ENCODE data around the gene PIH1D1.
"Not testable (repeated sequence)": the region's sequence is repeated elsewhere in the genome, so short reads cannot be mapped to it uniquely, and the experiment has no call there.

The PIH1D1 gene

DNA sequence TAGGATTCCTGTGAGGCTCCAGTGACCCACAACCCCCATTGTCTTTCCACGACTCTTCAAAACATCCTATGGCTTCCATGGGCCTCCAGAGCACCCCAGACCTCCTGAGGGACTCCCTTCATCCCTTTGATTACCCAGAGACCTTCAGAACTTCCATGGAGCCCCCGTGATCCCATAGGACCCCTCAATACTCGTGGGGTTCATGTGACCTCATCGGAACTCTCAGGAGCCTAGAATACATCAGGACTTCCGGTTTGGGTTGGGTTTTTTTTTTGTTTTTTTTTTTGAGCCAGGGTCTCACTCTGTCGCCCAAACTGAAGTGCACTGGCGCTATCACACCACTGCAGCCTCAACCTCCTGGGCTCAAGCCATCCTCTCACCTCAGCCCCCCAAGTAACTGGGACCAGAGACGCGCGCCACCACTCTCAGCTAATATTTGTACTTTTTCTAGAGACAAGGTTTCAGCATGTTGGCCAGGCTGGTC is 2.2 kb upstream of the PIH1D1 start:
- TF ChIP-seq POLR2A (IDR thresholded peaks at IDR 0.05; ENCODE audit: low read depth, low read length), result no peak
- FAIRE-seq (no peak), DNase-seq (ENCODE audit: insufficient read length, low spot score) (no peak)

DNA sequence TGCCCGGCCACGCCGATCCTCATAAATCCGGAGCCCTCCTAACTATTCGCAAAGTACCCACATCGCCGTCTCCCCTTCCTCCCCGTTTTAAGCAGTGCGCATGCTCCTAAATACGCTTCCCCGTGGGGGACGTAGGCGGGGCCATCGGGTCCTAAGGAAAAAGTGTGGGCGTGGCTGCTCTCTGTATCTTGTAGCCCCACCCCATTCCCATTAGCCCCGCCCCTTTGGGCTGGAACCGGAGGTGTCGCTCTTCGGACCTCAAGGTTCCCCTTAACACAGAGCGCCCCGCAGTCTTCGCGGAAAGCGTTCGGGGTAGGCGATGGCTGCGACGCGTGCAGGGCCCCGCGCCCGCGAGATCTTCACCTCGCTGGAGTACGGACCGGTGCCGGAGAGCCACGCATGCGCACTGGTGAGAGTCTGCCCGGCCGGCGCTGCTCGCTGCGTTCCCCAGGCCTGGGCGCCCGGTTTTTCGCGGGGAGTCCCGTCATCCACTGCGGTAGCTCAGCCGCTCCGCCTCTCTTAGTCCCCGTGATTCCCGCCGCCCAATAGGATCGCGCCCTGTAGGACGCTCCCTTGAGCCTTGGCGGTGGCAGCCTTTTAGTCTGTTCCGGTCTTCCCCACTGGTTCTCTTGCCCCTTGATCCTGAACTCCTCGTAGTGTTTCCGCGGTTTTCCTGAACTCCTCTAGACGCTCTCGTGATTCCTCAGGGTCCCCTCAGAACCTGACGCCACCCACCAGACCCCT is 1.6 kb upstream of the PIH1D1 start, which contains the start of gene ALDH16A1:
ALDH16A1 (plus strand) TSS at position 213 of the 744 bp plus-strand sequence; CDS start at position 320, 107 bp downstream.
- FAIRE-seq (peak; percentile 71), DNase-seq (ENCODE audit: insufficient read length, low spot score) (peak; percentile 97)
- TF ChIP-seq POLR2A (IDR thresholded peaks at IDR 0.05; ENCODE audit: low read depth, low read length), result peak; percentile 69

DNA sequence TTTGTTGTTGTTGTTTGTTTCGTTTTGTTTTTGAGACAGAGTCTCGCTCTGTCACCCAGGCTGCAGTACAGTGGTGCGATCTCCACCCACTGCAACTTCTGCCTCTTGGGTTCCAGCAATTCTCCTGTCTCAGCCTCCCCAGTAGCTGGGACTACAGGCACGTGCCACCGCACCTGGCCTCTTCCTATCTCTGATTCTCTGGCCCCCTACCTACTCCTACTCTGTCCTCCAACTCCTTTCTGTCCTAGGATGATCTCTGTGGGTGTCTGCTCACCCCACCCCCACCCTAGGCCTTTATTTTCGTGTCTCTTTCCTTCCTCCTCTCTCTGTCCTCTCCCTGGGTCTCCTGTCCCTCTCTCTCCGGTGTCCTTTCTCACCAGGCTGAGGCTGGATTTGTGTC is 1.2 kb downstream of the PIH1D1 start:
- TF ChIP-seq POLR2A (IDR thresholded peaks at IDR 0.05; ENCODE audit: low read depth, low read length), result no peak
- FAIRE-seq, result no peak
- no peak for DNase-seq (ENCODE audit: insufficient read length, low spot score)

DNA sequence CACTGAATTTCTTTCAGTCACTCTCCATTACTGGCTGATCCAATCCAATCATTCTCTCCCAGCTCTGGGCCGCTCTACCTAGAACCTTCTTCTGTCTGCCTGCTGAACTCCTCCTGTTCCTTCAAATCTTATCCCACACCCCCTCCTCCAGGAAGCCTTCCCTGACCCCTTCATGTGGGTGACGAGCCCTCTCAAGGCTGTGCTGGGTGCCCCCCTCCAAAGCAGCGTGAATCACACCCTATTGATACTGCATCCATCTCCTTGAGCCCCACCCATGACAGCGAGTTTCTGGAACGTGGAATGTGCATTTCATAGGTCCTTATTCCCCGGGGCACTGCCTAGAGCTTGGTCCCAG is 3.2 kb downstream of the PIH1D1 start:
- TF ChIP-seq POLR2A (IDR thresholded peaks at IDR 0.05; ENCODE audit: low read depth, low read length), result no peak
- no peak for DNase-seq (ENCODE audit: insufficient read length, low spot score)
- no peak for FAIRE-seq

DNA sequence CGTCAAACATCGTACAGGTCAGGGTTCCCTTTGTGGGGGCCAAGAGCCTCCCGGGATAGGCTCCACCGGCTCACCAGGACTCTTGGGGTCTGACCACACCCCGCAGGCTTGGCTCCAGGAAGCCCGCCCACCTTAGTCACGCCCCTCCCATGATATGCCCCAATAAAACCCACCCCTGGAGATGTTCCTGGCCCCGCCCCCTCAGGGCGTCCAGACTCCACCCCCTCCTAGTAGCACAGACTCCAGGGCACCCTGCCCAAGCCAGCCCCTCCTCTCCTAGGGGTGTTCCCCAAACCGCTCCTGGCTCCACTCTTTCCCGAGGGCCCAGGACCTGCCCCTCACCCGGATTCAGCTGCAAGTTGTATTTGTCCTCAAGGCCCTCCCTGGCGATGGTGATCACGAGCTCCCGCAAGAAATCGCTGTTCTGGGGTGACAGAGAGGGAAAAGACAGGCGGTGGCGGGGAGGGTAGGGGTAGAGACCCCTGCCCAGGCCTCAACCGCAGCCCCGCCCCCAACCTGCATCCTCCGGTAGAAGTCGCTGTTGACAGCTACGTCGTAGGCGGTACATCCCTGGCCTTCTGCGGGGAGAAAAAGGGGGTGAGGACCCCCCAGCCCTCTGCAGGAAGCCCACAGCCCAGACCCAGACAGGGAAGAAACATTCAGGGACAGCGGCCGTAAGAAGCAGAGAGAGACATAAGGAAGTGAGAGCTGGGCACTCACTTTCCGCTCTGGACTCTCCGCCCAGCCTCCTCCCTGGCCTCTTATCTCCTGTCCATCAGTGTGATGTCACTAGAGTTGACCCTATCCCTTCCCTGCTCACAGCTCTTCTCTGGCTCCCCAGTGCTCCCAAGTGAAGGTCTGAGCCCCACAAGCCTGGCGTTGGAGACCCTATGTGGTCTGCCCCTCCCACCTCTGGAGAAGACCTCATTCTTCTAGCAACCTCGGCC is 3.9 kb downstream of the PIH1D1 start:
- FAIRE-seq (no peak), DNase-seq (ENCODE audit: insufficient read length, low spot score) (no peak)
- no peak for TF ChIP-seq POLR2A (IDR thresholded peaks at IDR 0.05; ENCODE audit: low read depth, low read length)

DNA sequence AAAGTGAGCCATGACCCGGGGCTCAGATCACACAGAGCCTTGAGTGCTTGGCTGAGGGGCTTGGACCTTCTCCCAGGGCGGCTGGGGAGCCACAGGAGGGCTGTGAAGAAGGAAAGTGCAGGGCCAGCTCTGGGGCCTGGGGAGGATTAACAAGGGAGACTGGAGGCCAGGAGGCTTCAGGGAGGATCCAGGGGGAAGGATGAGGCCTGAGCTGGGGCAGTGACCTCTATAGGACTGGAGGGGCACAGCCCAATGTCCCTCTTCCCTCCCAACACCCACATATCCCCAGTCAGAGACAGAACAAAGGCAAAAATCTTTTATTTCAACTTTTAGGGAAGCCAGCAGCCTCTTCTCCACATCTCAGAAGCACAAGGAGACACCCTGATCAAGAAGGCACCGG is 5.6 kb downstream of the PIH1D1 start:
- TF ChIP-seq POLR2A (IDR thresholded peaks at IDR 0.05; ENCODE audit: low read depth, low read length), result no peak
- DNase-seq (ENCODE audit: insufficient read length, low spot score) (no peak), FAIRE-seq (no peak)

DNA sequence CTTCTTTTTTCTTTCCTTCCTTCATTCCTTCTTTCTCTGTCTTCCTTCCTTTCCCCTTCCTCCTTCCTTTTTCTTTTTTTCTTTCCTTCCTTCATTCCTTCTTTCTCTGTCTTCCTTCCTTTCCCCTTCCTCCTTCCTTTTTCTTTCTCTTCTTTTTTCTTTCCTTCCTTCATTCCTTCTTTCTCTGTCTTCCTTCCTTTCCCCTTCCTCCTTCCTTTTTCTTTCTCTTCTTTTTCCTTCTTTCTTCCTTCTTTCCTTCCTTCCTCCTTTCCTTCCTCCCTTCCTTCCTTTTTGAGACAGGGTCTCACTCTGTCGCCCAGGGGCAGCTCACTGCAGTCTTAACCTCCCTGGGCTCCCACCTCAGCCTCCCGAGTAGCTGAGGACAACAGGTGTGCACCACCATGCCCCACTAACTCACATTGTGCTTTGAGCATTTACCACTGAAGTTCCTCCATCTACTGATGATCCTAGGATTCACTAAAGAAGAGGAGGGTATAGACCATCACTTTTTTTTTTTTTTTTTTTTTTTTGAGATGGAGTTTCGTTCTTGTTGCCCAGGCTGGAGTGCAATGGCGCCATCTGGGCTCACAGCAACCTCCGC is 7.4 kb downstream of the PIH1D1 start:
- not testable (repeated sequence) for DNase-seq (ENCODE audit: insufficient read length, low spot score); FAIRE-seq

DNA sequence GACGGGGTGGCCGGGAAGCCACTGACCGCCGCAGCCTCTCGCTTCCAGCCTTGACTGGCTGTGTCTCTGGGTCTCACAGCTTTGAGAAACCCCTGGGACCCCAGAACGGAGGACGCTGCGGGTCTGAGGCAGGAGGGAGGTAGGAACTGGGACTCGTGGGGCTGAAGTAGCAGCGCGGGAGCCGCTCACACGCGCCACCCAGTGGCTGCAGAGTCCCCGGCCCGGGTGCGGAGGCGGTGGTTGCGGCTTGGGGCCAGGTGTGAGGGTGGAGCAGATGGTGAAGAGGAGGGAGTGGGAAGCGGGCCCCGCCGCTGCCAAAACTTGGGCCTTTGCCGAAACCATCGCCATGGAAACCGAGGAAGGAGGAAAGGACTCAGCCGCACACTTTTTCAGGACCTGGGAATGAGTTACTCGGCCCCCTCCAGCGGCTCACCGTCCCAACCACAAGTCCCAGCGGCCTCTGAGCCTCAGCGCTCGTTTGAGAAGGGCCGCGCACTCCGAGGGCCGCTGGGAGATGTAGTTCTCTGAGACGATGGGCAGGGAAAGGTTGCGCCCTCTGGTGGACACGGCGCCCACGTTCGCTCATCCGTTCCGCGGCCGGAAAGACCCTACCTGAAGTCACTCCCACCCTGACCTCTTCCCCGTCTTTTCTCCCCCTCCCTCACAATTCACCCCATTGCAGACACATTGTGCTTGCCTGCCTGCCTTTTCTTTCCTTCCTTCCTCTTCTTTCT is 8.1 kb downstream of the PIH1D1 start:
- DNase-seq (ENCODE audit: insufficient read length, low spot score), result peak; percentile 95
- no peak for TF ChIP-seq POLR2A (IDR thresholded peaks at IDR 0.05; ENCODE audit: low read depth, low read length)
- no peak for FAIRE-seq

DNA sequence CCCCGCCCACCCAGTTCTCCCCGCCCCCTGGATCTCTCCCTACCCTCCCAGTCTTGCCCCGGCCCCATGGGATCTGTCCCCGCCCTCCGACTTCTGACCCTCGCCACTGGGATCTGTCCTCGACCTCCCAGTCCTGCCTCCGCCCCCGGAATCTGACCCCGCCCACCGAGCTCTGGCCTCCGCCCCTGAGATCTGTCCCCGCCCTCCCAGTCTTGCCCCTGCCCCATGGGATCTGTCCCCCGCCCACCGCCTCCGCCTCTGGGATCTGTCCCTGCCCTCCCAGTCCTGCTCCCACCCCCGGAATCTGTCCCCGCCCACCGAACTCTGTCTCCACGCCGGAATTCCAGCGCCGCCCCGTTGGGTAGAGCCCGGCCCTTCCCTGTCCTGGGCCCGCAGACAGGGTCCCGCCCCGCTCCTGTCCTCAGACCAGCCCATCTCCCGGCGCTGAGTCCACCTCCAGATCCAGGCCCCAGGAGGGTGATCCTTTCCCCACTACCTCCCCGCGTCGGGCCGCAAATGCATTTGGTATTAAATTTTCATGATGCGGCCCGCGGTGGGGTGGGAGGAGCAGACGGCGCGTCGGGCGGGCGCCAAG is 8.7 kb downstream of the PIH1D1 start:
- FAIRE-seq, result no peak
- TF ChIP-seq POLR2A (IDR thresholded peaks at IDR 0.05; ENCODE audit: low read depth, low read length), result 0 out of 2 replicates have a peak, but pooled peaks have one; percentile 13

DNA sequence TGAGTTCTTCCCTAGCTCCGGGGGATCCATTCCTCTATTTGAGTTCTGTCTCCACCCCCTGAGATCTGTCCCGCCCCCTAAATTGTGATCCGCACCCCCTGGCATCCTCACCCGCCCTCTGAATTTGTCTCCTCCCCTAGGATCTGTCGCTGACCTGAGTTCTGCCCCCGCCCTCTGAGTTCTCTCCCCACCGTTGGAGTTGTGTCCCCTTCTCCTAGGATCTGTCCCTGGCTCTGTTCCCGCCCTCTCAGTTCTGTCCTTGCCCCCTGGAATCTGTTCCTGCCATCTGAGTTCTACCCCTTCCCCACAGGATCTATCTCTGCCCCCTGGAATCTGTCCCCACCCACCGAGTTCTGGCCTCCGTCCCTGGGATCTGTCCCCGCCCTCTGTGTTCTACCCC is 9.3 kb downstream of the PIH1D1 start:
- peak; percentile 88 for DNase-seq (ENCODE audit: insufficient read length, low spot score)
- no peak for FAIRE-seq

More for the DNA sequence above, 8.7 kb downstream of the PIH1D1 start:
- peak; percentile 98 for DNase-seq (ENCODE audit: insufficient read length, low spot score)

DNA sequence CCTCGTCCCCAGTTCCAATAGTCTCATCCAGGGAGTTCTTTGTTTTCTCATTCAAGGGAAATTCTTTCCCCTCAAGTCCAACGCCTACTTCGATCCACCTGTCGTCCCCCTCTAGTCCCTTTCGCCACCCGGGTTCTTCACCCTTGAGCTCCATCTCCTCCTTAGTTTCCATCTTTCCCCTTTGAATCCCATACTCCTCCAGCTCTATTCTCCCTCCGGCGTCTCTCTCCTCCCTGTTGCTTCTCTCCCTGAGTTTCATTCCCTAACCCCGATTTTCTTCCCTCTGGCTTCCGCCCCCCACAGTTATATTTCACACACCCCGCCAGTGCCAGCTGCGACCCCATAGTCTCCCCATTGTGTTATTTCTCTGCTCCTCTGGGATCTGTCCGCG is 9.7 kb downstream of the PIH1D1 start:
- no peak for TF ChIP-seq POLR2A (IDR thresholded peaks at IDR 0.05; ENCODE audit: low read depth, low read length)
- DNase-seq (ENCODE audit: insufficient read length, low spot score), result no peak
- no peak for FAIRE-seq

More for the DNA sequence above, 9.3 kb downstream of the PIH1D1 start:
- TF ChIP-seq POLR2A (IDR thresholded peaks at IDR 0.05; ENCODE audit: low read depth, low read length), result no peak

DNA sequence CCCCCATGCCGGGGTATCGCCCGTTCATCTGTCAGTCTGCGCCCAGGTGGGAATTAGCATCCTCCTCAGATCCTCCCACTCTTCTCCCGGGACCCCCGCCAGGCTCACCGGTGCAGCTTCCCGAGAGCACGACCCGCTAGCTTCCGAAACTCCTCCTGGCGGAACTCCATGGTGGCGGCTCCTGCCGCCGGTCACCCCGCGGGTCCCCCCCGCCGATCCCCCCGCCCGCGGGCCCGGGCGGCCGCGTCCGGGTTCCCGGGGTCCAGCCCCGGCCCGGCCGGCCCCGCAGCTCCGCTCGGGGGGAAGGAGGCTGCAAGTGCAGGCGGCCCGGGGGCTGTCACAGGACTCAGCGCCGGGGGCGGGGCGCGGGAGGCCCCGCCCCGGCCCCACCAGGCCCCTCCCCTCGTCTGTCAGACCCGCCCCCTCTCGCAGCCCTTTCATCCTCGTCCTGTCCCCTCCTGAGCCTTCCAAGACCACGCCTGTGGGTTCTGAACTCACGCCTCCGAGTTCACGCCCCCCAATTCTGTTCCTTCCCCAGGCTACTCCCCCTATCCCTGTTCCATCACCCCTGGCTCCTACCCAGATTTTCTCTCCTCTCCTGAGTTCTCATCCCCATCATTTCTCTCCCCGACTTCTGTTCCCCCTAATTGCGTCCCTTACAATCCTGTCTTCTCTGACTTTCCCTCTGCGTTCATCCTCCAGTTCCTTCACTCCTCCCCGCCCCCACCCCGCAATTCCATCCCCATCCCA is 10.2 kb downstream of the PIH1D1 start, which contains the start of gene SLC17A7:
SLC17A7 (minus strand) TSS at position 318 of the 750 bp plus-strand sequence; CDS start at position 170, 148 bp downstream.
- DNase-seq (ENCODE audit: insufficient read length, low spot score) (no peak), FAIRE-seq (no peak)
- no peak for TF ChIP-seq POLR2A (IDR thresholded peaks at IDR 0.05; ENCODE audit: low read depth, low read length)

Measured in H54 (cell line).